Tibial nerve (tissue), 4 donors: ENCODE data around the gene FKBP3. TPM values are rescaled to one million over a fixed set of nuclear protein-coding genes. Genes with fewer than 3 reads are reported as not detected.
A peak's percentile ranks its signal among the peaks of the same experiment; 100 is the strongest.
"Not testable (repeated sequence)": the region's sequence is repeated elsewhere in the genome, so short reads cannot be mapped to it uniquely, and the experiment has no call there.

Source experiments
- DNase-seq, 2 donors: peaks; one replicate each; pipeline ENCODE4 v3.0.0-alpha.2; 2019; ENCODE audit warnings: low spot score in 2 of 2
- H3K27ac ChIP-seq, 4 donors: fragments of 200-600 bp; sonication (generic) in 3 of 4; one replicate each; pipeline ENCODE4 v1.5.1; 2017 to 2019; ENCODE audit warnings: mild to moderate bottlenecking in 1 of 4
- H3K27me3 ChIP-seq, 2 donors: fragments of 200-600 bp; sonication (generic) in 1 of 2; one replicate each; pipeline versions ENCODE4 v1.5.1 to v1.6.0; 2017 to 2019
- H3K36me3 ChIP-seq, 3 donors: fragments of 200-600 bp; sonication (generic); one replicate each; pipeline ENCODE4 v1.5.1; 2018 to 2019
- H3K4me1 ChIP-seq, 4 donors: fragments of 200-600 bp; sonication (generic) in 3 of 4; one replicate each; pipeline ENCODE4 v1.5.1; 2017 to 2019
- H3K4me3 ChIP-seq, 4 donors: fragments of 200-600 bp; sonication (generic) in 3 of 4; one replicate each; pipeline ENCODE4 v1.5.1; 2017 to 2019; ENCODE audit warnings: mild to moderate bottlenecking in 1 of 4, moderate library complexity in 1 of 4
- H3K9me3 ChIP-seq, 4 donors: fragments of 200-600 bp; sonication (generic) in 3 of 4; one replicate each; pipeline ENCODE4 v1.5.1; 2017 to 2019
- CTCF ChIP-seq, 5 experiments: fragments of 200-600 bp in 3 of 5; fragments of 450-650 bp in 2 of 5; sonication (generic) in 3 of 5; IDR thresholded peaks; one replicate each; pipeline ENCODE4 v1.5.1; 2016 to 2019; ENCODE audit warnings: antibody characterized with exemption in 5 of 5, mild to moderate bottlenecking in 3 of 5, moderate library complexity in 2 of 5
- EP300 ChIP-seq, 2 donors: sonication (generic); formaldehyde crosslinking; IDR thresholded peaks; one replicate each; pipeline ENCODE4 v1.6.1; 2017; ENCODE audit warnings: antibody characterized with exemption in 2 of 2, mild to moderate bottlenecking in 1 of 2
- POLR2A ChIP-seq, 2 donors: fragments of 450-650 bp; IDR thresholded peaks; one replicate each; pipeline ENCODE4 v1.6.1; 2017; ENCODE audit warnings: antibody characterized with exemption in 2 of 2, mild to moderate bottlenecking in 2 of 2, moderate library complexity in 2 of 2
- WGBS, 2 donors: methylation state at CpG; one replicate each; pipeline ENCODE4 v1.1.5; 2018; 5-methylcytosine and 5-hydroxymethylcytosine counted together
- total RNA-seq, 4 donors: library from RNA; depleted of rRNA; stranded (reverse); fragments of >200 nt; gene quantifications; one replicate each; pipeline ENCODE4 v1.1.0, GENCODE V29; 2016

The FKBP3 gene
- total RNA-seq, 4 donors from 2014 or later = 19.6 to 45.7 (median 32.7) TPM

- peak within 1 kb of the TSS; percentile 61 to 87 (median 74) for H3K4me3 ChIP-seq
- H3K27ac ChIP-seq = peak within 1 kb of the TSS; percentile 51 to 94 (median 90)
- no peaks in the 10 kb centered on the region for H3K27me3 ChIP-seq
- H3K9me3 ChIP-seq = no peaks in the 10 kb centered on the region
- H3K4me1 ChIP-seq = peaks cover 0 to 53% (median 22%) of the 10 kb centered on the region in 4 donors
- DNase-seq = peak; percentile 91 to 92
- TF ChIP-seq EP300 (IDR thresholded peaks at IDR 0.05) = peak; percentile 40 to 99
- TF ChIP-seq CTCF (IDR thresholded peaks at IDR 0.05) = peak in 2 of 5 experiments; percentile 30 to 36
- TF ChIP-seq POLR2A (IDR thresholded peaks at IDR 0.05) = peak; percentile 82 to 93
- WGBS, 2 donors = 0% methylated on average over 19 to 29 of the region's 49 CpGs
- no peaks in the 10 kb centered on the region for H3K36me3 ChIP-seq
These were observed 50.1 kb downstream of the FKBP3 start, which contains the start of gene PRPF39 for GRCh38 chr14:45083976-45084722. Gene PRPF39, plus strand, starts transcription at chr14:45084116. Its CDS starts 11,124 bp downstream, at chr14:45095240.

- Histone ChIP-seq H3K27ac (peak overlapping the region; percentile 51 to 94 (median 90)), H3K4me1 (peaks cover 0 to 47% (median 22%) of the 10 kb centered on the region in 4 donors), H3K36me3 (no peaks in the 10 kb centered on the region), H3K9me3 (no peaks in the 10 kb centered on the region), H3K4me3 (peak overlapping the region; percentile 33 to 87 (median 66)), H3K27me3 (no peaks in the 10 kb centered on the region)
- WGBS, 2 donors = 1 to 2% methylated on average over 7 to 10 of the region's 10 CpGs
- TF ChIP-seq CTCF (IDR thresholded peaks at IDR 0.05) (no peak), EP300 (IDR thresholded peaks at IDR 0.05) (no peak), POLR2A (IDR thresholded peaks at IDR 0.05) (no peak)
- DNase-seq = no peak
These were observed 50.7 kb downstream of the FKBP3 start for GRCh38 chr14:45083617-45083975.

- 86 to 90% methylated on average over 2 of the region's 2 CpGs for WGBS, 2 donors
- TF ChIP-seq CTCF (IDR thresholded peaks at IDR 0.05) = no peak
- TF ChIP-seq POLR2A (IDR thresholded peaks at IDR 0.05) = no peak
- no peak for TF ChIP-seq EP300 (IDR thresholded peaks at IDR 0.05)
- Histone ChIP-seq H3K27me3 (no peaks in the 10 kb centered on the region), H3K4me1 (peaks cover 0 to 35% (median 19%) of the 10 kb centered on the region in 4 donors), H3K36me3 (no peaks in the 10 kb centered on the region), H3K9me3 (no peaks in the 10 kb centered on the region), H3K27ac (no peak overlapping the region), H3K4me3 (no peak overlapping the region)
- no peak for DNase-seq
These were observed 51.9 kb downstream of the FKBP3 start for GRCh38 chr14:45082420-45082819.

- H3K4me1 ChIP-seq = peaks cover 0 to 22% (median 13%) of the 10 kb centered on the region in 4 donors
- not testable (repeated sequence) for DNase-seq, H3K27me3 ChIP-seq, H3K36me3 ChIP-seq, H3K9me3 ChIP-seq, H3K4me3 ChIP-seq, H3K27ac ChIP-seq
- 97 to 100% methylated on average over 3 of the region's 3 CpGs for WGBS, 2 donors
These were observed 53.2 kb downstream of the FKBP3 start for GRCh38 chr14:45081096-45081495.

GRCh38 chr14:45080416-45080968, 53.8 kb downstream of the FKBP3 start:
- not testable (repeated sequence) for H3K4me3 ChIP-seq, H3K27me3 ChIP-seq, DNase-seq, H3K27ac ChIP-seq, H3K9me3 ChIP-seq, H3K36me3 ChIP-seq
- 97% methylated on average over 19 to 27 of the region's 40 CpGs for WGBS, 2 donors
- peaks cover 0 to 16% (median 8%) of the 10 kb centered on the region in 4 donors for H3K4me1 ChIP-seq

- Histone ChIP-seq H3K4me3 (no peak overlapping the region), H3K4me1 (peaks cover 0 to 3% (median 0%) of the 10 kb centered on the region in 4 donors), H3K9me3 (no peaks in the 10 kb centered on the region), H3K27ac (no peak overlapping the region), H3K27me3 (no peaks in the 10 kb centered on the region), H3K36me3 (peaks cover 0 to 11% (median 0%) of the 10 kb centered on the region in 3 donors)
- no peak for DNase-seq
- WGBS, 2 donors = 94 to 97% methylated on average over 1 of the region's 1 CpG
- TF ChIP-seq CTCF (IDR thresholded peaks at IDR 0.05) (no peak), EP300 (IDR thresholded peaks at IDR 0.05) (no peak), POLR2A (IDR thresholded peaks at IDR 0.05) (no peak)
These were observed 56.0 kb downstream of the FKBP3 start for GRCh38 chr14:45078323-45078722.
